ENCODE data around the gene TDRD3. TPM values are rescaled to one million over a fixed set of nuclear protein-coding genes. Genes with fewer than 3 reads are reported as not detected.

Gene TDRD3
- total and polyA plus RNA-seq, 4 donors, result 9.3 to 44.3 (median 23.4) TPM

- intact Hi-C loops (cut with DNase I), result loop anchor here in 1 of 2 donors (10.0 kb wide), 1 partner anchor 161 kb away; no protein-coding TSS in a partner anchor
- DNase-seq (no peak), ATAC-seq (ENCODE audit: low FRiP score) (no peak)
- Histone ChIP-seq H3K27me3 (ENCODE audit: control insufficient read depth in 1 of 2, insufficient read depth in 2 of 2, low read length in 1 of 2) (no peaks in the 10 kb centered on the region), H3K9me3 (ENCODE audit: control insufficient read depth, low read length) (no peaks in the 10 kb centered on the region), H3K36me3 (ENCODE audit: control insufficient read depth in 1 of 2, insufficient read depth in 2 of 2, low read length in 1 of 2) (no peaks in the 10 kb centered on the region), H3K4me1 (ENCODE audit: control insufficient read depth in 1 of 2, insufficient read depth in 2 of 2, low read length in 2 of 2) (no peaks in the 10 kb centered on the region), H3K4me3 (ENCODE audit: low read length in 2 of 2) (no peak overlapping the region), H3K27ac (ENCODE audit: low read depth in 1 of 2, low read length in 2 of 2) (no peak overlapping the region)
- 91 to 92% methylated on average over 3 of the region's 3 CpGs for WGBS, 2 donors
Observed at GRCh38 chr13:60453490-60453889, 56.5 kb downstream of the TDRD3 start.

- Histone ChIP-seq H3K27me3 (ENCODE audit: control insufficient read depth in 1 of 2, insufficient read depth in 2 of 2, low read length in 1 of 2) (no peaks in the 10 kb centered on the region), H3K27ac (ENCODE audit: low read depth in 1 of 2, low read length in 2 of 2) (no peak overlapping the region)
Observed at GRCh38 chr13:60454425-60454824, 57.4 kb downstream of the TDRD3 start.

GRCh38 chr13:60463787-60464186, 66.8 kb downstream of the TDRD3 start:
- ATAC-seq (ENCODE audit: low FRiP score) (no peak), DNase-seq (no peak)
- no peaks in the 10 kb centered on the region for H3K36me3 ChIP-seq (ENCODE audit: control insufficient read depth in 1 of 2, insufficient read depth in 2 of 2, low read length in 1 of 2)
- no peak overlapping the region for H3K4me3 ChIP-seq (ENCODE audit: low read length in 2 of 2)
- intact Hi-C loops (cut with DNase I), result no loop called here
- H3K27me3 ChIP-seq (ENCODE audit: control insufficient read depth in 1 of 2, insufficient read depth in 2 of 2, low read length in 1 of 2), result no peaks in the 10 kb centered on the region
- peaks cover 1% of the 10 kb centered on the region for H3K9me3 ChIP-seq (ENCODE audit: control insufficient read depth, low read length)
- WGBS, 2 donors, result 71 to 79% methylated on average over 1 of the region's 1 CpG
- H3K4me1 ChIP-seq (ENCODE audit: control insufficient read depth in 1 of 2, insufficient read depth in 2 of 2, low read length in 2 of 2), result no peaks in the 10 kb centered on the region
- H3K27ac ChIP-seq (ENCODE audit: low read depth in 1 of 2, low read length in 2 of 2), result no peak overlapping the region

More at GRCh38 chr13:60454425-60454824, 57.4 kb downstream of the TDRD3 start:
- H3K36me3 ChIP-seq (ENCODE audit: control insufficient read depth in 1 of 2, insufficient read depth in 2 of 2, low read length in 1 of 2), result no peaks in the 10 kb centered on the region
- no peaks in the 10 kb centered on the region for H3K9me3 ChIP-seq (ENCODE audit: control insufficient read depth, low read length)
- H3K4me3 ChIP-seq (ENCODE audit: low read length in 2 of 2), result no peak overlapping the region
- intact Hi-C loops (cut with DNase I), result loop anchor here in 1 of 2 donors (10.0 kb wide), 1 partner anchor 160 kb away; no protein-coding TSS in a partner anchor
- ATAC-seq (ENCODE audit: low FRiP score) (no peak), DNase-seq (no peak)
- WGBS, 2 donors, result 96% methylated on average over 1 of the region's 1 CpG
- no peaks in the 10 kb centered on the region for H3K4me1 ChIP-seq (ENCODE audit: control insufficient read depth in 1 of 2, insufficient read depth in 2 of 2, low read length in 2 of 2)

DNA sequence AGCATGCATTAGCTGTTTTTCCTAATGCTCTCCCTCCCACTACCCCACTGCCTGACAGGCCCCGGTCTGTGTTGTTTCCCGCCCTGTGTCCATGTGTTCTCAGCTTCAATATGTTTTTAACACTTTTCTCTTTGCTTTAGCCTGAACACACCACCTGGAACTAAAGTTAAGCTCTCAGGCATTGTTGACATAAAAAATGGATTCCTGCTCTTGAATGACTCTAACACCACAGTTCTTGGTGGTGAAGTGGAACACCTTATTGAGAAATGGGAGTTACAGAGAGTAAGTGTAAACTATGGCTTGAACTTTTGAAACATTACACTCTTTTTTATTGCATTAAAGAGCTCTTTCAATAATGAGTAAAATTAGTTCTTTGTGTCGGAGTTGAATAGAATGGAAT, 70.1 kb downstream of the TDRD3 start:
- H3K36me3 ChIP-seq (ENCODE audit: control insufficient read depth in 1 of 2, insufficient read depth in 2 of 2, low read length in 1 of 2), result no peaks in the 10 kb centered on the region
- 93 to 96% methylated on average over 3 of the region's 3 CpGs for WGBS, 2 donors
- H3K9me3 ChIP-seq (ENCODE audit: control insufficient read depth, low read length), result peaks cover 1% of the 10 kb centered on the region
- H3K27me3 ChIP-seq (ENCODE audit: control insufficient read depth in 1 of 2, insufficient read depth in 2 of 2, low read length in 1 of 2), result no peaks in the 10 kb centered on the region
- intact Hi-C loops (cut with DNase I), result no loop called here
- no peak overlapping the region for H3K27ac ChIP-seq (ENCODE audit: low read depth in 1 of 2, low read length in 2 of 2)
- no peak overlapping the region for H3K4me3 ChIP-seq (ENCODE audit: low read length in 2 of 2)
- H3K4me1 ChIP-seq (ENCODE audit: control insufficient read depth in 1 of 2, insufficient read depth in 2 of 2, low read length in 2 of 2), result no peaks in the 10 kb centered on the region
- no peak for ATAC-seq (ENCODE audit: low FRiP score)
- DNase-seq, result no peak

- Histone ChIP-seq H3K9me3 (ENCODE audit: control insufficient read depth, low read length) (no peaks in the 10 kb centered on the region), H3K36me3 (ENCODE audit: control insufficient read depth in 1 of 2, insufficient read depth in 2 of 2, low read length in 1 of 2) (no peaks in the 10 kb centered on the region), H3K4me1 (ENCODE audit: control insufficient read depth in 1 of 2, insufficient read depth in 2 of 2, low read length in 2 of 2) (no peaks in the 10 kb centered on the region), H3K4me3 (ENCODE audit: low read length in 2 of 2) (no peak overlapping the region), H3K27me3 (ENCODE audit: control insufficient read depth in 1 of 2, insufficient read depth in 2 of 2, low read length in 1 of 2) (no peaks in the 10 kb centered on the region), H3K27ac (ENCODE audit: low read depth in 1 of 2, low read length in 2 of 2) (no peak overlapping the region)
- DNase-seq, result no peak
- no peak for ATAC-seq (ENCODE audit: low FRiP score)
- intact Hi-C loops (cut with DNase I), result no loop called here
Observed at GRCh38 chr13:60479273-60479672, 82.3 kb downstream of the TDRD3 start.

GRCh38 chr13:60482012-60482411, 85.0 kb downstream of the TDRD3 start:
- ATAC-seq (ENCODE audit: low FRiP score) (no peak), DNase-seq (no peak)
- no peaks in the 10 kb centered on the region for H3K27me3 ChIP-seq (ENCODE audit: control insufficient read depth in 1 of 2, insufficient read depth in 2 of 2, low read length in 1 of 2)
- no peak overlapping the region for H3K27ac ChIP-seq (ENCODE audit: low read depth in 1 of 2, low read length in 2 of 2)
- intact Hi-C loops (cut with DNase I), result no loop called here
- H3K9me3 ChIP-seq (ENCODE audit: control insufficient read depth, low read length), result no peaks in the 10 kb centered on the region
- H3K4me1 ChIP-seq (ENCODE audit: control insufficient read depth in 1 of 2, insufficient read depth in 2 of 2, low read length in 2 of 2), result no peaks in the 10 kb centered on the region
- H3K36me3 ChIP-seq (ENCODE audit: control insufficient read depth in 1 of 2, insufficient read depth in 2 of 2, low read length in 1 of 2), result no peaks in the 10 kb centered on the region
- no peak overlapping the region for H3K4me3 ChIP-seq (ENCODE audit: low read length in 2 of 2)

DNA sequence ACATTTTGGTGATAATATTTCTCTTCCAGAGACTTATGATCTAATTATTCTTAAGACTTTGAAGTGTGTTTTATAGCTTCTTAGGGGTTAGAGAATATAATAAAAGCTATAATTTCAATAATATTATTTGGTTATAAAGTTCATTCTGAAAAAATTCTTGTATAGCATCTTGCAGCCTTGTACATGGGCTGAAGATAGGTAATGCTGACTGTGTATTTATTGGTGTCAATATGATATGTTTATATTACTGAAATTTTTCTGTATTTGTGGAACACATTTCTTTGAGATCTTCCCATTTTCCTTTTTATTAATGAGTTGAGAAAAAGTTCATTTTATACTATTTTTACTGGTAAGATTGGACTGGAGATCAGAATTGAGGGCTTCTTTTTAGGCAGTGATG, 87.8 kb downstream of the TDRD3 start:
- no peak for ATAC-seq (ENCODE audit: low FRiP score)
- intact Hi-C loops (cut with DNase I), result no loop called here
- H3K4me1 ChIP-seq (ENCODE audit: control insufficient read depth in 1 of 2, insufficient read depth in 2 of 2, low read length in 2 of 2), result no peaks in the 10 kb centered on the region
- H3K27me3 ChIP-seq (ENCODE audit: control insufficient read depth in 1 of 2, insufficient read depth in 2 of 2, low read length in 1 of 2), result no peaks in the 10 kb centered on the region
- H3K4me3 ChIP-seq (ENCODE audit: low read length in 2 of 2), result no peak overlapping the region
- no peak for DNase-seq
- H3K9me3 ChIP-seq (ENCODE audit: control insufficient read depth, low read length), result no peaks in the 10 kb centered on the region
- no peak overlapping the region for H3K27ac ChIP-seq (ENCODE audit: low read depth in 1 of 2, low read length in 2 of 2)
- H3K36me3 ChIP-seq (ENCODE audit: control insufficient read depth in 1 of 2, insufficient read depth in 2 of 2, low read length in 1 of 2), result no peaks in the 10 kb centered on the region

- Histone ChIP-seq H3K4me3 (ENCODE audit: low read length in 2 of 2) (no peak overlapping the region), H3K4me1 (ENCODE audit: control insufficient read depth in 1 of 2, insufficient read depth in 2 of 2, low read length in 2 of 2) (no peaks in the 10 kb centered on the region), H3K27ac (ENCODE audit: low read depth in 1 of 2, low read length in 2 of 2) (no peak overlapping the region), H3K27me3 (ENCODE audit: control insufficient read depth in 1 of 2, insufficient read depth in 2 of 2, low read length in 1 of 2) (no peaks in the 10 kb centered on the region), H3K36me3 (ENCODE audit: control insufficient read depth in 1 of 2, insufficient read depth in 2 of 2, low read length in 1 of 2) (no peaks in the 10 kb centered on the region), H3K9me3 (ENCODE audit: control insufficient read depth, low read length) (no peaks in the 10 kb centered on the region)
- DNase-seq (no peak), ATAC-seq (ENCODE audit: low FRiP score) (no peak)
- intact Hi-C loops (cut with DNase I), result no loop called here
- WGBS, 2 donors, result 91 to 96% methylated on average over 1 of the region's 1 CpG
Observed at GRCh38 chr13:60491531-60491930, 94.5 kb downstream of the TDRD3 start.

DNA sequence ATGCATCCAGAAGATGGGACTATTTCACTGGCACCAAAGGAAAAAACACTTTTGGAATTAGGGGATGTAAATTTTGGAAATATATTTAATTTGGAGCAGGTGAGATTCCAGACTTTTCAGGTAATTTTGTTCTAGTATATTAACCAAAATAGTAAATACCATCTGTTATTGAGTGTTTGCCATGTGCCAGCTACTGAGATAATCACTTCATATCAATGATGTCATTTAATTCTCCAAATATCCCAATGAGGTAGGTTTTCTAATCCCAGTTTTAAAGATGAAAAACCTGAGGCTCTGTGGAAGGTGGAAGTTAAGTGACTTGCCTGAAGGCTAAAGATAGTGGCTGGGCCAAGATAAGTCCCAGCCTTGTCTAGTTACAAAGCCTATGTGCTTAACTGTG, 95.2 kb downstream of the TDRD3 start:
- no peak for ATAC-seq (ENCODE audit: low FRiP score)
- Histone ChIP-seq H3K36me3 (ENCODE audit: control insufficient read depth in 1 of 2, insufficient read depth in 2 of 2, low read length in 1 of 2) (no peaks in the 10 kb centered on the region), H3K4me3 (ENCODE audit: low read length in 2 of 2) (no peak overlapping the region), H3K27ac (ENCODE audit: low read depth in 1 of 2, low read length in 2 of 2) (no peak overlapping the region), H3K27me3 (ENCODE audit: control insufficient read depth in 1 of 2, insufficient read depth in 2 of 2, low read length in 1 of 2) (no peaks in the 10 kb centered on the region), H3K9me3 (ENCODE audit: control insufficient read depth, low read length) (no peaks in the 10 kb centered on the region), H3K4me1 (ENCODE audit: control insufficient read depth in 1 of 2, insufficient read depth in 2 of 2, low read length in 2 of 2) (no peaks in the 10 kb centered on the region)
- DNase-seq, result no peak
- intact Hi-C loops (cut with DNase I), result no loop called here

All from aorta (tissue), 5 donors.